ENCODE measurements around the gene CIROP.

GRCh38 chr14:23090254-23090636 lies 14.5 kb downstream of the CIROP start:
- TF ChIP-seq CTCF (IDR thresholded peaks at IDR 0.05; ENCODE audit: low read length) (no peak), EZH2 (IDR thresholded peaks at IDR 0.05; ENCODE audit: borderline replicate concordance, low read length) (no peak)

Measured in OCI-LY1 (cell line).